GM23338 (cell line): Measurements from ENCODE around the gene OR5AU1.

Experiments used
- CREB1 ChIP-seq: fragments of 250-450 bp; sonication (Bioruptor Pico); IDR thresholded peaks from 2 replicates; pipeline ENCODE4 v1.5.0; 2020; ENCODE audit warnings: low read depth, mild to moderate bottlenecking, moderate library complexity
- CTCF ChIP-seq, 2 experiments: fragments of 200-600 bp in 1 of 2; sonication (generic) in 1 of 2; conservative IDR thresholded peaks; 2 replicates each; pipeline versions ENCODE4 v1.5.1 to v1.6.1; 2016 to 2017; ENCODE audit warnings: antibody characterized with exemption in 2 of 2, low read depth in 2 of 2, mild to moderate bottlenecking in 2 of 2, moderate library complexity in 1 of 2
- EZH2 ChIP-seq: fragments of 200-600 bp; sonication (generic); IDR thresholded peaks from one replicate; pipeline ENCODE4 v1.8.0; 2017; ENCODE audit warnings: antibody characterized with exemption, mild to moderate bottlenecking, low read depth; ENCODE audit not compliant: unreplicated experiment
- EZH2phosphoT487 ChIP-seq: fragments of 200-600 bp; sonication (generic); IDR thresholded peaks from one replicate; pipeline ENCODE4 v1.8.1; 2018; ENCODE audit warnings: antibody characterized with exemption; ENCODE audit not compliant: unreplicated experiment
- JUNB ChIP-seq: IDR thresholded peaks from one replicate; pipeline ENCODE4 v1.6.1; 2016; ENCODE audit warnings: antibody characterized with exemption; ENCODE audit not compliant: unreplicated experiment
- NANOG ChIP-seq: IDR thresholded peaks from 2 replicates; pipeline ENCODE4 v1.6.1; 2016; ENCODE audit warnings: antibody characterized with exemption, borderline replicate concordance
- POLR2AphosphoS5 ChIP-seq: IDR thresholded peaks from 2 replicates; pipeline ENCODE4 v1.6.1; 2016; ENCODE audit warnings: antibody characterized with exemption, low read depth
- REST ChIP-seq: IDR thresholded peaks from one replicate; pipeline ENCODE4 v1.6.1; 2018; ENCODE audit warnings: antibody characterized with exemption; ENCODE audit not compliant: unreplicated experiment
- ZNF114 ChIP-seq: fragments of 250-450 bp; sonication (Bioruptor Pico); IDR thresholded peaks from 2 replicates; pipeline ENCODE4 v1.5.0; 2020; ENCODE audit warnings: mild to moderate bottlenecking, moderate library complexity
- ZNF331 ChIP-seq: fragments of 250-450 bp; sonication (Bioruptor Pico); IDR thresholded peaks from 2 replicates; pipeline ENCODE4 v1.5.0; 2020; ENCODE audit warnings: low read depth, mild to moderate bottlenecking, moderate library complexity
- ZNF462 ChIP-seq: fragments of 250-450 bp; sonication (Bioruptor Pico); IDR thresholded peaks from 2 replicates; pipeline ENCODE4 v1.5.0; 2020; ENCODE audit warnings: mild to moderate bottlenecking, moderate library complexity

- TF ChIP-seq CREB1 (CRISPR knock-in tag) (no peak), CTCF (conservative IDR thresholded peaks at IDR 0.05; ENCODE audit: low read depth in 2 of 2) (no peak), ZNF114 (CRISPR knock-in tag) (no peak), EZH2 (no peak), REST (no peak), EZH2phosphoT487 (no peak), JUNB (no peak), ZNF331 (CRISPR knock-in tag) (no peak), NANOG (no peak), ZNF462 (CRISPR knock-in tag) (no peak), POLR2AphosphoS5 (no peak)
Measured at GRCh38 chr14:21197418-21198205, 41.7 kb upstream of the OR5AU1 start.
